A549 (cell line): Measurements from ENCODE around the gene KRIT1. TPM values are rescaled to one million over a fixed set of nuclear protein-coding genes. Genes with fewer than 3 reads are reported as not detected.
A peak's percentile ranks its signal among the peaks of the same experiment; 100 is the strongest.

Experiments
- ATAC-seq, 2 experiments: fragments of 200-7000 bp in 1 of 2; fragments of >200 bp in 1 of 2; cut with Nextera tagmentation in 1 of 2; cut with Tn5 transposase in 1 of 2; 3 replicates each; pipeline versions ENCODE4 v1.8.0 to v1.9.1; 2018 to 2020; ENCODE audit warnings: mild to moderate bottlenecking in 1 of 2, moderate library complexity in 1 of 2
- CTCF ChIA-PET: fragments of 300-600 bp; sonication (Branson Sonifier 250); formaldehyde crosslinking; extraction: SDS; loops from one replicate; lab custom pipeline; 2021; ENCODE audit warnings: antibody characterized with exemption, inconsistent platforms; lab: Yijun Ruan, JAX
- POLR2A ChIA-PET: fragments of 350-600 bp; formaldehyde crosslinking; extraction: SDS; loops from one replicate; lab custom pipeline; 2021; ENCODE audit warnings: antibody characterized with exemption, inconsistent platforms; lab: Yijun Ruan, JAX
- DNase-seq, 2 experiments: peaks; one replicate each; pipeline versions ENCODE4 v3.0.0 to v3.0.0-alpha.2; 2011 to 2016; ENCODE audit warnings: low read depth in 1 of 2, low spot score in 1 of 2
- FAIRE-seq: peaks from 2 replicates; lab custom pipeline; 2011; peaks lifted over from hg19 to GRCh38; lab: Jason Lieb, UNC
- H3K27ac ChIP-seq, 2 experiments: fragments of >200 bp; sonication (Bioruptor Twin); formaldehyde crosslinking; 3 replicates each; pipeline ENCODE4 v1.5.1; 2016 to 2017
- H3K4me1 ChIP-seq: fragments of >200 bp; sonication (Bioruptor Twin); formaldehyde crosslinking; 3 replicates; pipeline ENCODE4 v1.6.1; 2016
- H3K4me2 ChIP-seq: fragments of >200 bp; sonication (Bioruptor Twin); formaldehyde crosslinking; 3 replicates; pipeline ENCODE4 v1.6.1; 2016
- H3K4me3 ChIP-seq: fragments of >200 bp; sonication (Bioruptor Twin); formaldehyde crosslinking; 3 replicates; pipeline ENCODE4 v1.5.1; 2016
- H3K9me3 ChIP-seq: fragments of >200 bp; sonication (Bioruptor Twin); formaldehyde crosslinking; 3 replicates; pipeline ENCODE4 v1.6.1; 2016
- CBX2 ChIP-seq: fragments of 200-600 bp; sonication (generic); IDR thresholded peaks from 2 replicates; pipeline ENCODE4 v1.6.1; 2016; ENCODE audit warnings: low read depth, mild to moderate bottlenecking, borderline replicate concordance
- CHD2 ChIP-seq: fragments of 150-350 bp; IDR thresholded peaks from 2 replicates; pipeline ENCODE4 v1.6.1; 2014; ENCODE audit warnings: low read length; ENCODE audit not compliant: partially characterized antibody
- ELK1 ChIP-seq: fragments of 150-350 bp; IDR thresholded peaks from 2 replicates; pipeline ENCODE4 v1.6.1; 2014; ENCODE audit warnings: low read depth, mild to moderate bottlenecking, low read length
- EP300 ChIP-seq, 2 experiments: fragments of >200 bp; sonication (Bioruptor Twin); formaldehyde crosslinking; IDR thresholded peaks; 2 replicates in 1 of 2; 3 replicates in 1 of 2; pipeline ENCODE4 v1.6.1; 2016 to 2017
- ESRRA ChIP-seq: fragments of 150-350 bp; IDR thresholded peaks from 2 replicates; pipeline ENCODE4 v1.6.1; 2014; ENCODE audit warnings: mild to moderate bottlenecking, low read length, borderline replicate concordance
- FOSL2 ChIP-seq, 2 experiments: fragments of 450-650 bp in 1 of 2; fragments of >200 bp in 1 of 2; sonication (Bioruptor Twin) in 1 of 2; formaldehyde crosslinking; IDR thresholded peaks; 2 replicates each; pipeline versions ENCODE4 v1.5.0 to v1.6.1; 2016 to 2020; ENCODE audit warnings: mild to moderate bottlenecking in 1 of 2, moderate library complexity in 1 of 2
- HEYL ChIP-seq: fragments of 250-450 bp; sonication (Bioruptor Pico); IDR thresholded peaks from 2 replicates; pipeline ENCODE4 v1.8.0; 2021; ENCODE audit warnings: mild to moderate bottlenecking, moderate library complexity
- JUNB ChIP-seq: fragments of >200 bp; sonication (Bioruptor Twin); formaldehyde crosslinking; IDR thresholded peaks from 2 replicates; pipeline ENCODE4 v1.6.1; 2016
- KDM1A ChIP-seq: fragments of 200-600 bp; sonication (generic); IDR thresholded peaks from 2 replicates; pipeline ENCODE4 v1.6.1; 2016; ENCODE audit warnings: low read depth, mild to moderate bottlenecking
- KDM5A ChIP-seq: fragments of 200-600 bp; sonication (generic); IDR thresholded peaks from 2 replicates; pipeline ENCODE4 v1.6.1; 2016; ENCODE audit warnings: antibody characterized with exemption, mild to moderate bottlenecking
- MAFK ChIP-seq: fragments of 450-650 bp; IDR thresholded peaks from 2 replicates; pipeline ENCODE4 v1.6.1; 2014; ENCODE audit not compliant: partially characterized antibody
- MAX ChIP-seq: IDR thresholded peaks from 2 replicates; pipeline ENCODE4 v1.6.1; 2012
- MAZ ChIP-seq: fragments of 150-350 bp; IDR thresholded peaks from 2 replicates; pipeline ENCODE4 v1.6.1; 2014; ENCODE audit warnings: antibody characterized with exemption, low read depth, low read length, borderline replicate concordance
- MYC ChIP-seq: IDR thresholded peaks from 2 replicates; pipeline ENCODE4 v1.6.1; 2012; ENCODE audit warnings: mild to moderate bottlenecking, inconsistent platforms, low read length, improper control_type of control experiment, borderline replicate concordance
- NFE2L2 ChIP-seq: fragments of 150-350 bp; conservative IDR thresholded peaks from 2 replicates; pipeline ENCODE4 v1.6.1; 2014; ENCODE audit warnings: low read length
- PHF8 ChIP-seq: fragments of 200-600 bp; sonication (generic); IDR thresholded peaks from 2 replicates; pipeline ENCODE4 v1.6.1; 2016; ENCODE audit warnings: low read depth, mild to moderate bottlenecking, antibody characterized with exemption, moderate library complexity, borderline replicate concordance
- POLR2A ChIP-seq: IDR thresholded peaks from 2 replicates; pipeline ENCODE4 v1.6.1; 2012; ENCODE audit warnings: mild to moderate bottlenecking, low read length
- POLR2AphosphoS2 ChIP-seq: conservative IDR thresholded peaks from 2 replicates; pipeline ENCODE4 v1.6.1; 2012; ENCODE audit warnings: low read length, improper control_type of control experiment, inconsistent platforms
- RARB ChIP-seq: fragments of 250-450 bp; sonication (Bioruptor Pico); IDR thresholded peaks from 2 replicates; pipeline ENCODE4 v1.8.0; 2021; ENCODE audit warnings: mild to moderate bottlenecking, moderate library complexity
- RCOR1 ChIP-seq: fragments of 150-350 bp; IDR thresholded peaks from 2 replicates; pipeline ENCODE4 v1.6.1; 2014; ENCODE audit warnings: antibody characterized with exemption, low read length, low read depth
- REST ChIP-seq: fragments of 200-600 bp; sonication (generic); IDR thresholded peaks from 2 replicates; pipeline ENCODE4 v1.6.1; 2016; ENCODE audit warnings: antibody characterized with exemption, mild to moderate bottlenecking, moderate library complexity
- RFX5 ChIP-seq: fragments of 450-650 bp; IDR thresholded peaks from 2 replicates; pipeline ENCODE4 v1.7.1; 2014; ENCODE audit warnings: antibody characterized with exemption, mild to moderate bottlenecking, moderate library complexity
- RNF2 ChIP-seq: fragments of 200-600 bp; sonication (generic); IDR thresholded peaks from 2 replicates; pipeline ENCODE4 v1.6.1; 2016; ENCODE audit warnings: low read depth, mild to moderate bottlenecking, antibody characterized with exemption, moderate library complexity, borderline replicate concordance
- SMC3 ChIP-seq: fragments of >200 bp; sonication (Bioruptor Twin); formaldehyde crosslinking; IDR thresholded peaks from 3 replicates; pipeline ENCODE4 v1.6.1; 2018; ENCODE audit warnings: inconsistent platforms
- SREBF2 ChIP-seq: fragments of 450-650 bp; IDR thresholded peaks from 2 replicates; pipeline ENCODE4 v1.6.1; 2014; ENCODE audit warnings: mild to moderate bottlenecking, moderate library complexity
- TFCP2L1 ChIP-seq: fragments of 250-450 bp; sonication (Bioruptor Pico); IDR thresholded peaks from 2 replicates; pipeline ENCODE4 v1.5.0; 2021; ENCODE audit warnings: mild to moderate bottlenecking
- TP53 ChIP-seq: fragments of 250-450 bp; sonication (Bioruptor Pico); IDR thresholded peaks from 2 replicates; pipeline ENCODE4 v1.5.0; 2021; ENCODE audit warnings: mild to moderate bottlenecking, moderate library complexity
- ZSCAN20 ChIP-seq: fragments of 250-450 bp; sonication (Bioruptor Pico); IDR thresholded peaks from 2 replicates; pipeline ENCODE4 v1.8.0; 2022; ENCODE audit warnings: mild to moderate bottlenecking, moderate library complexity
- whole genome bisulfite sequencing: methylation state at CpG from one replicate; pipeline ENCODE4 v1.1.6; 2017; ENCODE audit errors: missing lambda C conversion rate; 5-methylcytosine and 5-hydroxymethylcytosine counted together
- polyA minus RNA-seq: library from RNA; depleted of rRNA, polyadenylated mRNA; stranded (reverse); fragments of >200 nt; gene quantifications from 2 replicates; pipeline ENCODE4 v1.2.3, GENCODE V29; 2011; rRNA and poly(A)+ RNA removed
- polyA plus RNA-seq, 4 experiments: library from polyadenylated mRNA; depleted of rRNA in 3 of 4; stranded (reverse); fragments of >200 nt; fragmentation: RNase III in 1 of 4; extraction: RNeasy Plus Mini Kit Qiagen cat#74134 plus additional on column Dnase treatment in 1 of 4; gene quantifications; 2 replicates in 3 of 4; 3 replicates in 1 of 4; pipeline ENCODE4 v1.2.3, GENCODE V29; 2011 to 2017
- TF ChIP-seq, protein P1 (sequence below): fragments of 250-450 bp; sonication (Bioruptor Pico); IDR thresholded peaks from 2 replicates; pipeline ENCODE4 v1.5.0; 2021; ENCODE audit warnings: mild to moderate bottlenecking, moderate library complexity, borderline replicate concordance
- TF ChIP-seq, protein P2 (sequence below): IDR thresholded peaks from 2 replicates; pipeline ENCODE4 v1.6.1; 2012; ENCODE audit warnings: low read depth, borderline replicate concordance

The KRIT1 gene
- 60.6 and 64.6 TPM in 2 replicates for polyA plus RNA-seq (2011; rRNA removed)
- polyA plus RNA-seq (2012; cell fraction: cytosol; rRNA removed) = 17.9 and 20.6 TPM in 2 replicates
- polyA plus RNA-seq (2012; cell fraction: nucleus; rRNA removed) = 17.4 and 30.8 TPM in 2 replicates
- 30.8 to 34.3 TPM (median 33.2 TPM) in 3 replicates for polyA plus RNA-seq (2017; fragmentation: RNase III; extraction: RNeasy Plus Mini Kit Qiagen cat#74134 plus additional on column Dnase treatment)
- 42.6 and 44.4 TPM in 2 replicates for polyA minus RNA-seq

DNA sequence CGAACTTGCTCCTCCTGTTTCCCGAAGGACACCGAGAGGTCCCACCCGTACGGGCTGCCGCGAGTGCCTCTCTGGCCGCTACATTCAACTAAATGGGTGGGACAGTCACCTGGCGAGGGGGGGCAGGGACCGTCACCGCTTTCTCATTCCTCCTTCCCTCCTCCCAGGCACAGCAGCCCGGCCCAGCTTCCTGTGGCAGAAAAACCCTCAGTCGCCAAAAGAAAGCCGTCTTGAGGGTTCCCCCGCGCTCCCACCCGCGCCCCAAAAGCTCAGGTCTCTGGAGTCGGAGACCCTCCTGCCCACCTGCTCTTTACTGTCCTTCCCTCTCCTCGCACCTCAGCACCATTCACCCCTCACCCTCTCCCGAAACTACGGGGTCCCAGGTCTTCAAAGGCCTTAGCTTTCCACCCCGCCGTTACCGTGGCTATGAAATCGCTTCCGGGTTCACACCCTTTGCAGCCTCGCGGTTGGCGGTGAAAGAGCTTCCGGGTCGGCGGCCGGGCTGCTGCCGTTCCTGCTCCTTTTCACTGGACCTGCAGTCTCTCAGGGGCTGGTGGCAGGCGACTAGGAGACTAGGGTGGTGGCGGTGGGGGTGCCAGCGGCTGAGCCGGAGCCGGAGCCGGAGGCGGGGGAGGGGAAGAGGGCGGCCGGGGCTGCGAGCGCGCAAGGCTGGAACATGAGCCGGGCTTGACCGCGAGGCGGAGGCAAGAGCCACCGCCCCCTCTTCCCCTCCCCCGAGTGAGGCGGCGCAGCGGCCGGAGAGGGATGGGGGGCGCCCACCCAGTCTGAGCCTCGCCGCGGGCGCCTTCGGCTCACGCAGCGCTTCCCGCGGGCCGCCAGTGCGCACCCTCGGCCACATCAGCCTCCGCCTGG is at the start of gene KRIT1, which contains the start of gene ANKIB1:
Gene KRIT1, minus strand, starts transcription at position 428 of the 873 bp plus-strand sequence. CDS start 3,779 bp downstream, outside the sequence.
Gene ANKIB1, plus strand, starts transcription at position 488 of the 873 bp plus-strand sequence. CDS start 49,005 bp downstream, outside the sequence.
- DNase-seq (peak; percentile 80 to 90), FAIRE-seq (peak; percentile 49), ATAC-seq (peak; percentile 94 to 95)
- Histone ChIP-seq H3K4me2 (peak within 1 kb of the TSS; percentile 93), H3K4me3 (peak within 1 kb of the TSS; percentile 92), H3K9me3 (no peaks in the 10 kb centered on the region), H3K27ac (peak within 1 kb of the TSS; percentile 88 to 96), H3K4me1 (peaks cover 21% of the 10 kb centered on the region)
- WGBS = 1% methylated on average over 27 of the region's 71 CpGs
- POLR2A ChIA-PET = interaction anchor here (0.6 to 3.3 kb wide), 12 partner anchors 11 to 365 kb away, joined by 3 to 25 read pairs (median 4); partner anchors contain the start of genes CYP51A1, GATAD1, MTERF1 and RBM48
- CTCF ChIA-PET = interaction anchor here (0.6 to 3.1 kb wide), 5 partner anchors 10 to 205 kb away, joined by 3 to 13 read pairs (median 3); partner anchors contain the start of gene GATAD1
- no peak for TF ChIP-seq RCOR1
- TF ChIP-seq EP300 (IDR thresholded peaks at IDR 0.05) = no peak
- peak; percentile 83 for TF ChIP-seq PHF8
- no peak for TF ChIP-seq KDM1A
- TF ChIP-seq, protein P1, sequence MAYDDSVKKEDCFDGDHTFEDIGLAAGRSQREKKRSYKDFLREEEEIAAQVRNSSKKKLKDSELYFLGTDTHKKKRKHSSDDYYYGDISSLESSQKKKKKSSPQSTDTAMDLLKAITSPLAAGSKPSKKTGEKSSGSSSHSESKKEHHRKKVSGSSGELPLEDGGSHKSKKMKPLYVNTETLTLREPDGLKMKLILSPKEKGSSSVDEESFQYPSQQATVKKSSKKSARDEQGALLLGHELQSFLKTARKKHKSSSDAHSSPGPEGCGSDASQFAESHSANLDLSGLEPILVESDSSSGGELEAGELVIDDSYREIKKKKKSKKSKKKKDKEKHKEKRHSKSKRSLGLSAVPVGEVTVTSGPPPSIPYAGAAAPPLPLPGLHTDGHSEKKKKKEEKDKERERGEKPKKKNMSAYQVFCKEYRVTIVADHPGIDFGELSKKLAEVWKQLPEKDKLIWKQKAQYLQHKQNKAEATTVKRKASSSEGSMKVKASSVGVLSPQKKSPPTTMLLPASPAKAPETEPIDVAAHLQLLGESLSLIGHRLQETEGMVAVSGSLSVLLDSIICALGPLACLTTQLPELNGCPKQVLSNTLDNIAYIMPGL (CRISPR knock-in tag) = no peak
- TF ChIP-seq ESRRA = no peak
- peak; percentile 43; the same call in 1 of the 2 replicates for TF ChIP-seq MYC
- TF ChIP-seq SREBF2 = no peak
- no peak for TF ChIP-seq FOSL2 (IDR thresholded peaks at IDR 0.05)
- TF ChIP-seq FOSL2 (CRISPR knock-in tag; IDR thresholded peaks at IDR 0.05) = no peak
- TF ChIP-seq TP53 (CRISPR knock-in tag) = no peak
- TF ChIP-seq KDM5A = peak; percentile 72
- TF ChIP-seq RNF2 = no peak
- TF ChIP-seq ELK1 = no peak
- TF ChIP-seq SMC3 = no peak
- TF ChIP-seq POLR2A = peak; percentile 50
- no peak for TF ChIP-seq REST
- TF ChIP-seq MAFK = no peak
- TF ChIP-seq NFE2L2 = no peak
- no peak for TF ChIP-seq ZSCAN20 (CRISPR knock-in tag)
- no peak for TF ChIP-seq HEYL (CRISPR knock-in tag)
- no peak for TF ChIP-seq RARB
- no peak for TF ChIP-seq POLR2AphosphoS2
- no peak for TF ChIP-seq RFX5
- no peak for TF ChIP-seq JUNB
- 0 out of 2 replicates have a peak, but pooled peaks have one; percentile 5 for TF ChIP-seq TFCP2L1 (CRISPR knock-in tag)
- peak; percentile 91 for TF ChIP-seq MAX
- TF ChIP-seq, protein P2, sequence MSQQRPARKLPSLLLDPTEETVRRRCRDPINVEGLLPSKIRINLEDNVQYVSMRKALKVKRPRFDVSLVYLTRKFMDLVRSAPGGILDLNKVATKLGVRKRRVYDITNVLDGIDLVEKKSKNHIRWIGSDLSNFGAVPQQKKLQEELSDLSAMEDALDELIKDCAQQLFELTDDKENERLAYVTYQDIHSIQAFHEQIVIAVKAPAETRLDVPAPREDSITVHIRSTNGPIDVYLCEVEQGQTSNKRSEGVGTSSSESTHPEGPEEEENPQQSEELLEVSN = peak; percentile 65; the same call in 1 of the 2 replicates
- TF ChIP-seq CHD2 = no peak
- TF ChIP-seq CBX2 = no peak
- no peak for TF ChIP-seq MAZ
